ENCODE measurements around the gene ZNF148.

ZNF148 gene

GRCh38 chr3:125256675-125257074 is 118.5 kb downstream of the ZNF148 start:
- H3K4me2 ChIP-seq (ENCODE audit: low read length), result no peak overlapping the region
- no peaks in the 10 kb centered on the region for H3K9me2 ChIP-seq (replicated peaks; ENCODE audit: control insufficient read depth, low read length)
- no peaks in the 10 kb centered on the region for H3K79me2 ChIP-seq (ENCODE audit: control insufficient read depth, low read length)
- no peak for TF ChIP-seq EZH2phosphoT487 (IDR thresholded peaks at IDR 0.05; ENCODE audit: borderline replicate concordance, low read length)
- TF ChIP-seq, protein P1, sequence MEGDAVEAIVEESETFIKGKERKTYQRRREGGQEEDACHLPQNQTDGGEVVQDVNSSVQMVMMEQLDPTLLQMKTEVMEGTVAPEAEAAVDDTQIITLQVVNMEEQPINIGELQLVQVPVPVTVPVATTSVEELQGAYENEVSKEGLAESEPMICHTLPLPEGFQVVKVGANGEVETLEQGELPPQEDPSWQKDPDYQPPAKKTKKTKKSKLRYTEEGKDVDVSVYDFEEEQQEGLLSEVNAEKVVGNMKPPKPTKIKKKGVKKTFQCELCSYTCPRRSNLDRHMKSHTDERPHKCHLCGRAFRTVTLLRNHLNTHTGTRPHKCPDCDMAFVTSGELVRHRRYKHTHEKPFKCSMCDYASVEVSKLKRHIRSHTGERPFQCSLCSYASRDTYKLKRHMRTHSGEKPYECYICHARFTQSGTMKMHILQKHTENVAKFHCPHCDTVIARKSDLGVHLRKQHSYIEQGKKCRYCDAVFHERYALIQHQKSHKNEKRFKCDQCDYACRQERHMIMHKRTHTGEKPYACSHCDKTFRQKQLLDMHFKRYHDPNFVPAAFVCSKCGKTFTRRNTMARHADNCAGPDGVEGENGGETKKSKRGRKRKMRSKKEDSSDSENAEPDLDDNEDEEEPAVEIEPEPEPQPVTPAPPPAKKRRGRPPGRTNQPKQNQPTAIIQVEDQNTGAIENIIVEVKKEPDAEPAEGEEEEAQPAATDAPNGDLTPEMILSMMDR (IDR thresholded peaks at IDR 0.05; ENCODE audit: low read depth, low read length, poor library complexity, severe bottlenecking), result no peak
- no peak overlapping the region for H3K4me3 ChIP-seq (ENCODE audit: low read length)
- H3K36me3 ChIP-seq (ENCODE audit: control insufficient read depth, low read length), result peaks cover 24% of the 10 kb centered on the region
- no peaks in the 10 kb centered on the region for H4K20me1 ChIP-seq (ENCODE audit: control insufficient read depth, insufficient read depth, low read depth, low read length)
- no peaks in the 10 kb centered on the region for H3K4me1 ChIP-seq (ENCODE audit: control insufficient read depth, low read length)
- H3F3A ChIP-seq (ENCODE audit: control insufficient read depth, insufficient read depth), result no peaks in the 10 kb centered on the region
- no peak overlapping the region for H3K27ac ChIP-seq (ENCODE audit: low read depth, low read length)
- H3K9me3 ChIP-seq (ENCODE audit: control insufficient read depth, insufficient read depth, low read length), result peaks cover 5% of the 10 kb centered on the region; the same call in 1 of the 2 replicates
- no peaks in the 10 kb centered on the region for H3K27me3 ChIP-seq (ENCODE audit: control insufficient read depth, low read length)

DNA sequence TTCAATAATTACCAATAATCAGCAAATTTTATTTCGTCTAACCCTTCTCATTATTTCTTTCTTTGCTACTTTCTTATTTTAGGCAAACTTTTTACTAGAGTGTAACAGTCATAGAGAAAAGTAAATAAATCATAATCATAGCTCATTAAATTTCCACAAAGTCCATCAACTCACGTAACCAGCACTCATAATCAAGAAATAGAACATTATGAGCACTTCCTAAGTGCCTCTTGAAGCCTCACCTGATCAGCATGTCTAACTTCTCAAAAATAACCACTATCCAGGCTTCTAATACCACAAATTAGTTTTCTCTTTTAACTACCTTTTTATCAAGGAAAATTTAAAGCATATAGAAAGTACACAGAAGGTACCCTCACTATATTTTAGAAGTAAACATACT is 124.2 kb downstream of the ZNF148 start:
- H3K79me2 ChIP-seq (ENCODE audit: control insufficient read depth, low read length), result no peaks in the 10 kb centered on the region
- H3K27me3 ChIP-seq (ENCODE audit: control insufficient read depth, low read length), result no peaks in the 10 kb centered on the region
- TF ChIP-seq EZH2phosphoT487 (IDR thresholded peaks at IDR 0.05; ENCODE audit: borderline replicate concordance, low read length), result no peak
- TF ChIP-seq, protein P1 (IDR thresholded peaks at IDR 0.05; ENCODE audit: low read depth, low read length, poor library complexity, severe bottlenecking), result no peak
- H3K4me2 ChIP-seq (ENCODE audit: low read length), result no peak overlapping the region
- H3K4me3 ChIP-seq (ENCODE audit: low read length), result no peak overlapping the region
- H4K20me1 ChIP-seq (ENCODE audit: control insufficient read depth, insufficient read depth, low read depth, low read length), result no peaks in the 10 kb centered on the region
- H3K9me3 ChIP-seq (ENCODE audit: control insufficient read depth, insufficient read depth, low read length), result no peaks in the 10 kb centered on the region
- H3K27ac ChIP-seq (ENCODE audit: low read depth, low read length), result no peak overlapping the region
- no peaks in the 10 kb centered on the region for H3K9me2 ChIP-seq (replicated peaks; ENCODE audit: control insufficient read depth, low read length)
- H3F3A ChIP-seq (ENCODE audit: control insufficient read depth, insufficient read depth), result no peaks in the 10 kb centered on the region
- peaks cover 5% of the 10 kb centered on the region; the same call in 1 of the 2 replicates for H3K36me3 ChIP-seq (ENCODE audit: control insufficient read depth, low read length)
- no peaks in the 10 kb centered on the region for H3K4me1 ChIP-seq (ENCODE audit: control insufficient read depth, low read length)

GRCh38 chr3:125246237-125246636 is 128.9 kb downstream of the ZNF148 start:
- H3K4me1 ChIP-seq (ENCODE audit: control insufficient read depth, low read length), result no peaks in the 10 kb centered on the region
- H3K79me2 ChIP-seq (ENCODE audit: control insufficient read depth, low read length), result no peaks in the 10 kb centered on the region
- no peaks in the 10 kb centered on the region for H3K9me3 ChIP-seq (ENCODE audit: control insufficient read depth, insufficient read depth, low read length)
- 0 out of 2 replicates have a peak, but pooled peaks cover 3% of the 10 kb centered on the region for H3K36me3 ChIP-seq (ENCODE audit: control insufficient read depth, low read length)
- H3K4me2 ChIP-seq (ENCODE audit: low read length), result no peak overlapping the region
- no peaks in the 10 kb centered on the region for H3K27me3 ChIP-seq (ENCODE audit: control insufficient read depth, low read length)
- TF ChIP-seq, protein P1 (IDR thresholded peaks at IDR 0.05; ENCODE audit: low read depth, low read length, poor library complexity, severe bottlenecking), result no peak
- no peak for TF ChIP-seq EZH2phosphoT487 (IDR thresholded peaks at IDR 0.05; ENCODE audit: borderline replicate concordance, low read length)
- no peaks in the 10 kb centered on the region for H4K20me1 ChIP-seq (ENCODE audit: control insufficient read depth, insufficient read depth, low read depth, low read length)
- H3K4me3 ChIP-seq (ENCODE audit: low read length), result no peak overlapping the region
- no peaks in the 10 kb centered on the region for H3F3A ChIP-seq (ENCODE audit: control insufficient read depth, insufficient read depth)
- H3K27ac ChIP-seq (ENCODE audit: low read depth, low read length), result no peak overlapping the region
- no peaks in the 10 kb centered on the region for H3K9me2 ChIP-seq (replicated peaks; ENCODE audit: control insufficient read depth, low read length)

Data from DOHH2 (cell line).